Mammary epithelial cell (primary cell): ENCODE results near the gene CPNE4.

ENCODE experiments used
- EZH2 ChIP-seq: IDR thresholded peaks from 2 replicates; pipeline ENCODE4 v1.6.1; 2012; ENCODE audit warnings: low read length, inconsistent platforms, borderline replicate concordance
- TF ChIP-seq, protein P1 (sequence below), 2 donors: IDR thresholded peaks in 1 of 2; conservative IDR thresholded peaks in 1 of 2; 2 replicates each; pipeline ENCODE4 v1.5.1; 2011 to 2012; ENCODE audit warnings: inconsistent platforms in 2 of 2, low read length in 2 of 2, mild to moderate bottlenecking in 2 of 2, control low read depth in 1 of 2, low read depth in 1 of 2; ENCODE audit not compliant: insufficient read depth in 1 of 2; ENCODE audit errors: extremely low read depth in 1 of 2

- TF ChIP-seq, protein P1, sequence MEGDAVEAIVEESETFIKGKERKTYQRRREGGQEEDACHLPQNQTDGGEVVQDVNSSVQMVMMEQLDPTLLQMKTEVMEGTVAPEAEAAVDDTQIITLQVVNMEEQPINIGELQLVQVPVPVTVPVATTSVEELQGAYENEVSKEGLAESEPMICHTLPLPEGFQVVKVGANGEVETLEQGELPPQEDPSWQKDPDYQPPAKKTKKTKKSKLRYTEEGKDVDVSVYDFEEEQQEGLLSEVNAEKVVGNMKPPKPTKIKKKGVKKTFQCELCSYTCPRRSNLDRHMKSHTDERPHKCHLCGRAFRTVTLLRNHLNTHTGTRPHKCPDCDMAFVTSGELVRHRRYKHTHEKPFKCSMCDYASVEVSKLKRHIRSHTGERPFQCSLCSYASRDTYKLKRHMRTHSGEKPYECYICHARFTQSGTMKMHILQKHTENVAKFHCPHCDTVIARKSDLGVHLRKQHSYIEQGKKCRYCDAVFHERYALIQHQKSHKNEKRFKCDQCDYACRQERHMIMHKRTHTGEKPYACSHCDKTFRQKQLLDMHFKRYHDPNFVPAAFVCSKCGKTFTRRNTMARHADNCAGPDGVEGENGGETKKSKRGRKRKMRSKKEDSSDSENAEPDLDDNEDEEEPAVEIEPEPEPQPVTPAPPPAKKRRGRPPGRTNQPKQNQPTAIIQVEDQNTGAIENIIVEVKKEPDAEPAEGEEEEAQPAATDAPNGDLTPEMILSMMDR (conservative IDR thresholded peaks at IDR 0.05 in 1 of 2, IDR thresholded peaks at IDR 0.05 in 1 of 2; ENCODE audit: extremely low read depth in 1 of 2, insufficient read depth in 1 of 2, low read depth in 1 of 2, low read length in 2 of 2): no peak
- no peak for TF ChIP-seq EZH2
Measured at GRCh38 chr3:131610174-131610573, 424.6 kb downstream of the CPNE4 start.
